ENCODE data around the gene RGS6.

RGS6 gene

GRCh38 chr14:72492196-72492595, 560.0 kb downstream of the RGS6 start:
- peaks cover 0 to 3% of the 10 kb centered on the region in 2 experiments for H3K4me1 ChIP-seq (ENCODE audit: control insufficient read depth in 1 of 2, insufficient read depth in 2 of 2, low read length in 2 of 2)

GRCh38 chr14:72495668-72496067, 563.4 kb downstream of the RGS6 start:
- H2AK5ac ChIP-seq (ENCODE audit: low read length) = no peak overlapping the region
- no peaks in the 10 kb centered on the region for H3K79me2 ChIP-seq (ENCODE audit: control insufficient read depth, insufficient read depth, low read length, poor library complexity)
- H3K18ac ChIP-seq (ENCODE audit: low read length) = no peak overlapping the region
- WGBS (ENCODE audit: extremely low coverage, insufficient coverage, insufficient read length) = no CpG with 5 or more reads among the region's 1 CpG
- no peak overlapping the region for H3K27ac ChIP-seq (ENCODE audit: low read depth, low read length)
- H3K4me1 ChIP-seq (ENCODE audit: control insufficient read depth in 1 of 2, insufficient read depth in 2 of 2, low read length in 2 of 2) = peaks cover 0 to 3% of the 10 kb centered on the region in 2 experiments
- no peak overlapping the region for H2BK120ac ChIP-seq (ENCODE audit: insufficient read depth, low read length, poor library complexity)
- H2AFZ ChIP-seq (ENCODE audit: insufficient read depth, low read length, poor library complexity) = no peak overlapping the region
- H2BK12ac ChIP-seq (ENCODE audit: low read length) = no peak overlapping the region
- no peak overlapping the region for H3K14ac ChIP-seq (ENCODE audit: low read length)
- no peak overlapping the region for H4K91ac ChIP-seq (ENCODE audit: low read depth, low read length)
- no peaks in the 10 kb centered on the region for H3K79me1 ChIP-seq (ENCODE audit: low read length)
- no peak overlapping the region for H3K9ac ChIP-seq (ENCODE audit: low read length)
- H4K12ac ChIP-seq (ENCODE audit: low read depth, low read length) = no peak overlapping the region
- H3K4ac ChIP-seq (ENCODE audit: low read depth, low read length) = no peak overlapping the region
- no peak for DNase-seq
- no peak overlapping the region for H3K4me2 ChIP-seq (ENCODE audit: low read length)
- H3K36me3 ChIP-seq (ENCODE audit: control insufficient read depth in 1 of 2, insufficient read depth in 2 of 2, low read length in 2 of 2) = no peaks in the 10 kb centered on the region
- H4K8ac ChIP-seq (ENCODE audit: low read depth, low read length) = no peak overlapping the region
- peaks cover 2% of the 10 kb centered on the region for H3K9me3 ChIP-seq (ENCODE audit: insufficient read depth, low read depth, low read length)
- H3K27me3 ChIP-seq (ENCODE audit: insufficient read depth, low read length) = no peaks in the 10 kb centered on the region
- H2BK5ac ChIP-seq (ENCODE audit: low read depth, low read length, poor library complexity) = no peak overlapping the region
- no peak overlapping the region for H3K23ac ChIP-seq (ENCODE audit: low read length)
- no peak overlapping the region for H3K4me3 ChIP-seq (ENCODE audit: low read depth, low read length)

More at GRCh38 chr14:72492196-72492595, 560.0 kb downstream of the RGS6 start:
- no peak overlapping the region for H3K14ac ChIP-seq (ENCODE audit: low read length)
- H2AFZ ChIP-seq (ENCODE audit: insufficient read depth, low read length, poor library complexity) = no peak overlapping the region
- H3K4ac ChIP-seq (ENCODE audit: low read depth, low read length) = no peak overlapping the region
- H3K79me2 ChIP-seq (ENCODE audit: control insufficient read depth, insufficient read depth, low read length, poor library complexity) = no peaks in the 10 kb centered on the region
- H4K12ac ChIP-seq (ENCODE audit: low read depth, low read length) = no peak overlapping the region
- H3K9ac ChIP-seq (ENCODE audit: low read length) = no peak overlapping the region
- no peak overlapping the region for H3K4me2 ChIP-seq (ENCODE audit: low read length)
- peak overlapping the region; percentile 50 for H3K27ac ChIP-seq (ENCODE audit: low read depth, low read length)
- no peak overlapping the region for H4K91ac ChIP-seq (ENCODE audit: low read depth, low read length)
- no peak overlapping the region for H2AK5ac ChIP-seq (ENCODE audit: low read length)
- peaks cover 4% of the 10 kb centered on the region for H3K9me3 ChIP-seq (ENCODE audit: insufficient read depth, low read depth, low read length)
- peak; percentile 89 to 94 for DNase-seq
- H2BK5ac ChIP-seq (ENCODE audit: low read depth, low read length, poor library complexity) = no peak overlapping the region
- no peak overlapping the region for H3K18ac ChIP-seq (ENCODE audit: low read length)
- H3K4me3 ChIP-seq (ENCODE audit: low read depth, low read length) = no peak overlapping the region
- no peak overlapping the region for H4K8ac ChIP-seq (ENCODE audit: low read depth, low read length)
- WGBS (ENCODE audit: extremely low coverage, insufficient coverage, insufficient read length) = no CpG with 5 or more reads among the region's 5 CpGs
- H3K23ac ChIP-seq (ENCODE audit: low read length) = no peak overlapping the region
- H3K36me3 ChIP-seq (ENCODE audit: control insufficient read depth in 1 of 2, insufficient read depth in 2 of 2, low read length in 2 of 2) = no peaks in the 10 kb centered on the region
- H3K79me1 ChIP-seq (ENCODE audit: low read length) = no peaks in the 10 kb centered on the region
- no peaks in the 10 kb centered on the region for H3K27me3 ChIP-seq (ENCODE audit: insufficient read depth, low read length)
- no peak overlapping the region for H2BK12ac ChIP-seq (ENCODE audit: low read length)
- H2BK120ac ChIP-seq (ENCODE audit: insufficient read depth, low read length, poor library complexity) = no peak overlapping the region

GRCh38 chr14:72498646-72499045, 566.4 kb downstream of the RGS6 start:
- Histone ChIP-seq H3K9me3 (ENCODE audit: insufficient read depth, low read depth, low read length) (peaks cover 2% of the 10 kb centered on the region), H2AFZ (ENCODE audit: insufficient read depth, low read length, poor library complexity) (no peak overlapping the region), H3K4ac (ENCODE audit: low read depth, low read length) (no peak overlapping the region), H3K79me2 (ENCODE audit: control insufficient read depth, insufficient read depth, low read length, poor library complexity) (no peaks in the 10 kb centered on the region), H3K18ac (ENCODE audit: low read length) (no peak overlapping the region), H2AK5ac (ENCODE audit: low read length) (no peak overlapping the region), H3K4me2 (ENCODE audit: low read length) (no peak overlapping the region), H3K14ac (ENCODE audit: low read length) (no peak overlapping the region), H3K23ac (ENCODE audit: low read length) (no peak overlapping the region), H4K12ac (ENCODE audit: low read depth, low read length) (no peak overlapping the region), H3K27ac (ENCODE audit: low read depth, low read length) (no peak overlapping the region), H2BK12ac (ENCODE audit: low read length) (no peak overlapping the region), H3K4me1 (ENCODE audit: control insufficient read depth in 1 of 2, insufficient read depth in 2 of 2, low read length in 2 of 2) (no peaks in the 10 kb centered on the region), H3K4me3 (ENCODE audit: low read depth, low read length) (no peak overlapping the region), H2BK5ac (ENCODE audit: low read depth, low read length, poor library complexity) (no peak overlapping the region), H2BK120ac (ENCODE audit: insufficient read depth, low read length, poor library complexity) (no peak overlapping the region), H3K27me3 (ENCODE audit: insufficient read depth, low read length) (no peaks in the 10 kb centered on the region), H4K8ac (ENCODE audit: low read depth, low read length) (no peak overlapping the region), H3K9ac (ENCODE audit: low read length) (no peak overlapping the region), H3K36me3 (ENCODE audit: control insufficient read depth in 1 of 2, insufficient read depth in 2 of 2, low read length in 2 of 2) (no peaks in the 10 kb centered on the region), H3K79me1 (ENCODE audit: low read length) (no peaks in the 10 kb centered on the region), H4K91ac (ENCODE audit: low read depth, low read length) (no peak overlapping the region)
- no peak for DNase-seq
- WGBS (ENCODE audit: extremely low coverage, insufficient coverage, insufficient read length) = no CpG with 5 or more reads among the region's 7 CpGs

- Histone ChIP-seq H2AK5ac (ENCODE audit: low read length) (no peak overlapping the region), H3K18ac (ENCODE audit: low read length) (no peak overlapping the region), H3K4me1 (ENCODE audit: control insufficient read depth in 1 of 2, insufficient read depth in 2 of 2, low read length in 2 of 2) (no peaks in the 10 kb centered on the region), H3K4me2 (ENCODE audit: low read length) (no peak overlapping the region), H3K36me3 (ENCODE audit: control insufficient read depth in 1 of 2, insufficient read depth in 2 of 2, low read length in 2 of 2) (no peaks in the 10 kb centered on the region), H4K91ac (ENCODE audit: low read depth, low read length) (no peak overlapping the region), H2BK12ac (ENCODE audit: low read length) (no peak overlapping the region), H2BK5ac (ENCODE audit: low read depth, low read length, poor library complexity) (no peak overlapping the region), H4K12ac (ENCODE audit: low read depth, low read length) (no peak overlapping the region), H4K8ac (ENCODE audit: low read depth, low read length) (no peak overlapping the region), H3K23ac (ENCODE audit: low read length) (no peak overlapping the region), H3K27ac (ENCODE audit: low read depth, low read length) (no peak overlapping the region), H3K9me3 (ENCODE audit: insufficient read depth, low read depth, low read length) (peaks cover 2% of the 10 kb centered on the region), H3K14ac (ENCODE audit: low read length) (no peak overlapping the region), H2BK120ac (ENCODE audit: insufficient read depth, low read length, poor library complexity) (no peak overlapping the region), H3K4me3 (ENCODE audit: low read depth, low read length) (no peak overlapping the region), H3K27me3 (ENCODE audit: insufficient read depth, low read length) (no peaks in the 10 kb centered on the region), H3K4ac (ENCODE audit: low read depth, low read length) (no peak overlapping the region), H3K9ac (ENCODE audit: low read length) (no peak overlapping the region), H3K79me1 (ENCODE audit: low read length) (no peaks in the 10 kb centered on the region), H2AFZ (ENCODE audit: insufficient read depth, low read length, poor library complexity) (no peak overlapping the region), H3K79me2 (ENCODE audit: control insufficient read depth, insufficient read depth, low read length, poor library complexity) (no peaks in the 10 kb centered on the region)
- WGBS (ENCODE audit: extremely low coverage, insufficient coverage, insufficient read length) = no CpG with 5 or more reads among the region's 5 CpGs
- no peak for DNase-seq
These were observed 567.5 kb downstream of the RGS6 start for GRCh38 chr14:72499746-72500145.
